ENCODE measurements around the gene PRRT2.

DNA sequence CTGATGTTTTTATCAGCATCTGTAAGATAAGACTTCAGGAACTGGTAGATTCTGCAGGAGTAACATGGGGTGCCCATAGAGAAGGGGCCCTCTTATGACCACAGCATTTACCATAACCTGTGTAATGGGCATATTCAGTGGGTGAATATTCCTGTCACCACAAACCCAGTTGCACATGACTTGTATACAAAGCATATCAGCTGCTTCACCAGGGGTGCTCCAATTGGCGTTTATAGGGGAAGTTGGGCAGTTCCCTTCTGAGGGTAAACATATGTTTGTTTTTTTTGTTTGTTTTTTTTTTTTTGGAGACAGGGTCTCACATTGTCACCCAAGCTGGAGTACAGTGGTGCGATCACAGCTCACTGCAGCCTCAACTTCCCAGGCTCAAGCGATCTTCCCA is 45.4 kb upstream of the PRRT2 start:
- TF ChIP-seq POLR2A (IDR thresholded peaks at IDR 0.05): no peak
- TF ChIP-seq, protein P1, sequence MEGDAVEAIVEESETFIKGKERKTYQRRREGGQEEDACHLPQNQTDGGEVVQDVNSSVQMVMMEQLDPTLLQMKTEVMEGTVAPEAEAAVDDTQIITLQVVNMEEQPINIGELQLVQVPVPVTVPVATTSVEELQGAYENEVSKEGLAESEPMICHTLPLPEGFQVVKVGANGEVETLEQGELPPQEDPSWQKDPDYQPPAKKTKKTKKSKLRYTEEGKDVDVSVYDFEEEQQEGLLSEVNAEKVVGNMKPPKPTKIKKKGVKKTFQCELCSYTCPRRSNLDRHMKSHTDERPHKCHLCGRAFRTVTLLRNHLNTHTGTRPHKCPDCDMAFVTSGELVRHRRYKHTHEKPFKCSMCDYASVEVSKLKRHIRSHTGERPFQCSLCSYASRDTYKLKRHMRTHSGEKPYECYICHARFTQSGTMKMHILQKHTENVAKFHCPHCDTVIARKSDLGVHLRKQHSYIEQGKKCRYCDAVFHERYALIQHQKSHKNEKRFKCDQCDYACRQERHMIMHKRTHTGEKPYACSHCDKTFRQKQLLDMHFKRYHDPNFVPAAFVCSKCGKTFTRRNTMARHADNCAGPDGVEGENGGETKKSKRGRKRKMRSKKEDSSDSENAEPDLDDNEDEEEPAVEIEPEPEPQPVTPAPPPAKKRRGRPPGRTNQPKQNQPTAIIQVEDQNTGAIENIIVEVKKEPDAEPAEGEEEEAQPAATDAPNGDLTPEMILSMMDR (IDR thresholded peaks at IDR 0.05): no peak

All from right lobe of liver (tissue), 4 donors.